Measurements from ENCODE around the gene SLC35G2.
"Not testable (repeated sequence)": the region's sequence is repeated elsewhere in the genome, so short reads cannot be mapped to it uniquely, and the experiment has no call there.

Gene SLC35G2

GRCh38 chr3:136835089-136835812, 16.3 kb downstream of the SLC35G2 start:
- FAIRE-seq (no peak), DNase-seq (ENCODE audit: low spot score) (no peak)

- DNase-seq (ENCODE audit: low spot score) (no peak), FAIRE-seq (no peak)
These were observed 17.0 kb downstream of the SLC35G2 start for GRCh38 chr3:136835813-136836510.

GRCh38 chr3:136836511-136837156, 17.7 kb downstream of the SLC35G2 start:
- no peak for FAIRE-seq
- DNase-seq (ENCODE audit: low spot score), result no peak

DNA sequence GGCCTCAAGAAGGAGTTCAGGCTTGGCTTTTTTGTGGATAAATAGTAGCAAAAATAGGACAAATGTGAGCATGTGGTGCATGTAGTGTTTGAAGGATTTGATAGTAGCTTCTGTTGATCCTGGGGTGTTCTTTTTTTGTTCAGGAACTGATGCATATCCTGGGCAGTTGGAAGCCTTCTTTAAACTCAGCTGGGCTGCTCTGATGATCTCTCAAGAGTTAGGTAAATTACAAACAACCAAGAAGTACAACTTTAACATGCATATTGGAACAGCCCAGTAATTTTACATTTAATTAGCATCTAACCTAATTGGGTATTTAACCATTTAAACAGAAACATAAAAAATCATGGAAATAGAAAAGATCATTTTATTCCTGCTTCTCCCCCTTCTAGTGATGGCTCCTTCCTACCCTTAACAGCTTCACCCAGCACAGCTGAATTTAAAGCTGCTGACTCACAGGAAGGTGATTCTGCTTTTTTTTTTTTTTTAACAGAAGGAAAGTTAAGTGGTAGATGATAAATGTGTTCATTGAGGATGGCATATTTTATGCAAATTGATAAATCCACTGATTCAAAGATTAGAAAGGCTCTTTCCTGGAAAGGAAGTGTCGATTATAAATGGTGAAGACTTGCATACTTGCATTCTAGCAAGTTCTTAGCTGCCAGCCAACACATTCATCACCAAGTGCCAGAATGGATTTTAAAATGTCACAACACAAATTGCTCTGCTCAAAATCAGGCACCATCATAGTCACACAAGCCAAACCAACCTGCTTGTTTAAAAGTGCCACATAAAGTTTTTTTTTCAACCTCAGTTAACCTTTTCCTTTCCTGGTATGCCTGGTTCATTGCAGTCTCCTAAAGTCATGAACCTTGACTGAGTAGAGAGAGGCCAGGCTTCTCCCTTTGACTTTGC, 20.0 kb downstream of the SLC35G2 start:
- FAIRE-seq, result peak; percentile 87
- DNase-seq (ENCODE audit: low spot score), result peak; percentile 36

DNA sequence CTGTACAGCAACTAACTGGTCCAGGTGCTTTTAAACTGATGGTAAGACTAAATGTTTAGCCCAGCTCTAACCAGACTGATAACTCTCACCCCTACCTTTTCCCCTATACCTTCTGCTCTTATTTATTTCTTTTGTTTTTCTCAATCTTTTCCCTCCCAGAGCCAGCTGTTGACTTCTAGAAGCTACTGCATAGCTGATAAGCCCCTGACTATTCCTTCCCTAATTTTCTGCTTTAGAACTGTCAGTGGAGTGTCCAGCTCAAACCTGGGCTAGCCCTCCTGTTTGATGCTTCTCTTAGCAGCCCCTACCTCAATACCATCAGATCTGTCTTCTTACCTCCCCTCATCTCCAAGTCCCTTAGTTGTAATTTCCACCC, 20.6 kb downstream of the SLC35G2 start:
- no peak for FAIRE-seq
- DNase-seq (ENCODE audit: low spot score), result no peak

DNA sequence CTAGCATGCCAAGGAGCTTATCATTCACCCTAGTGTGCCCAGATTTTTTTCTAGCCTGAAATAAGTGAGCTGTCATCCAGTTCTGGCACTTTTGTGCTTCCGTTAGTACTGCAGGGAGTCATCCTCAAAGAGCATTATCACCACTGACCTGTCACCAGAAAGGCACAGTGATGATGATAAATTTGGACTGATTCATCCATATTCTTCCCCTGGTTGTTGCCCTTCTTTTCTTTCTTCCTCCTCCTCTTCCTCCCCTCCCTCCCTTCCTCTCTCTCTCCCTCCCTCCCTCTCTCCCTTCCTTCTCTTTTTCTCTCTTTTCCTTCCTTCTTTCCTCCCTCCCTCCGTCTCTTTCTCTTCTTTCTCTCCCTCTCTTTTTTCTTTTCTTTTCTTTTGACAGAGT, 21.3 kb downstream of the SLC35G2 start:
- no peak for FAIRE-seq
- DNase-seq (ENCODE audit: low spot score), result peak; percentile 53

DNA sequence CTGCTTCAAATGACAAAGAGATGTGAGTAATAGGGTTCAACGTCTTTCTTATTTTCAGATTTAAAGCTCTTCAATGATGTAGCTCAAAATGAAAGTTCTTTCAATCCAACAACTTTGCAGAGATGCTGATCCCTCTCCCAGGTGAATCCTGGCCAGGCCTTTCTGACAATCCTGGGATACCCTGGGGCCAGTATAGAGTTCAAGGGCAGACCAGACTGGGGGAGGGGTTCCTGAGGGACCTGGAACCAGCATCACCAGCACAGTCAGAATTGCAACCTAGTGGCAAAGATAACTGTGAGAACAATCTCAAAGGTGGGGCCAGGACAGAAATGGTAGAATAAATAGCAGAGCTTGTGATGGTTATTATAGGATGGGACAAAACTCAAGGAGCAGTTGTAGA, 23.4 kb downstream of the SLC35G2 start:
- FAIRE-seq, result no peak
- no peak for DNase-seq (ENCODE audit: low spot score)

DNA sequence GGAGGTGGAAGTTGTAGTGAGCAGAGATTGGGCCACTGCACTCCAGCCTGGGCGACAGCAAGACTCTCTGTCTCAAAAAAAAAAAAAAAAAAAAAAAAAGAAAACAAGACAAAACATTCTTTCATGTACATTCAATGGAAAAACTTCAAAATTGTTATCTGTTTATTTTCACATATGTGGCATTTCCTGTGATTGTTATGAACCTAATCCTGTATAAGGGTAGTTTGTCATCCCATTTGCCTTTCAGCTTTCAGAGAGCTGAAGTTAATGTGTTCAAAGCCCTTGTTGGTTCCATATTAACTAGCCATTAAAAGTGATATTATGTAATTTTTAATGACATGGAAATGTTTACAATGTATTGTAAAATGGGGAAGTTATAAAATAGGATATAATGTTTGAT, 25.8 kb downstream of the SLC35G2 start:
- FAIRE-seq (no peak), DNase-seq (ENCODE audit: low spot score) (no peak)

GRCh38 chr3:136852180-136852579, 33.3 kb downstream of the SLC35G2 start:
- DNase-seq (ENCODE audit: low spot score), result no peak
- FAIRE-seq, result no peak

DNA sequence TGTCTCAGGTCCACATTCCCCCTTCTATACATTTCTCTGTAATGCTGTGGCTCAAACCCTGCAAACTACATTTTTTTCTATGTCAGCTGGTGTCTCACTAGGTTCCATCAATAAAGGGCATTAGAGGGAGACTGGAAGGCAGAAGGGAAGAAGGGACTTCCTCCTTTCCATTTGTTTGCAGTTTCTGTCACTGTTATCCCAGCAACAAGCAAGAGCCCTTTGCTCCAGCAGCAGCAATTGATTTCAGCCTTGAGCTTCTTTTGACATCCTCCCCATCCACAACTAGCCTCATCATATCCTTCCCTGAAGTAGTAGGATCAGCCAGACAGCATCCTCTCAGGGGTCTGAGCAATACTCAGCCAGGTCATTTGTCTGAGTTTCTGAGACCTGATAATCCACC, 37.7 kb downstream of the SLC35G2 start:
- no peak for FAIRE-seq
- no peak for DNase-seq (ENCODE audit: low spot score)

DNA sequence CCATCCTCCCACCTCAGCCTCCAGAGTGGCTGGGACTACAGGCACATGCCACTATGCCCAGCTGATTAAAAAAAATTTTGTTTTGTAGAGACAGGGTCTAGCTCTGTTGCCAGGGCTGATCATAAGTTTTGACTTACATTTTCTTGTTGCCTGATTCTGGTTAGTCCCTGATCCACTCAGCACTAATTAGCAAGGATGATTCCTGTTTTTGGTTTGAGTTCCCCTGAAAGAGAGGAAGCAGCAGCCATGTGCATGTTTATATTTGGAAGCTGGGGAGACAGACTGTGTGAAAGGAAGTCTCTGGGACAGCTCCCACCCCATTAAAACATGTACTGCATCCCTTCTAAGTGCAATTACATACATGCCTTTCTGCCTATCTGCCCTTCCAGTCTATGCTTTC, 39.5 kb downstream of the SLC35G2 start:
- no peak for DNase-seq (ENCODE audit: low spot score)
- no peak for FAIRE-seq

DNA sequence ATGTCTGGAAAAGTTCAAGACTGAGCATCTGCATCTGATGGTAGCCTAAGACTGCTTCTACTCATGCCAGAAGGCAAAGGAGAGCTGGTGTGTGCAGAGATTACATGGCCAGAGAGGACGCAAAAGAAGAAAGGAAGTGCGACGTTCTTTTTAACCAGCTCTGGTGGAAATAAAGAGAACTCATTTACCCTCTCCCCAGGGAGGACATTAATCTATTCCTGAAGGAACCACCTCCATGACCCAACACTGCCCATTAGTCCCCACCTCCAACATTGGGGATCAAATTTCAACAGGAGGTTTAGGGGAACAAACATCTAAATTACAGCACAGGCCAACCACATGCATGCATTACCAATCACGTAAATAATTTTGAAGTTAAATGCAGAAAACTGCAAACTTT, 41.6 kb downstream of the SLC35G2 start:
- DNase-seq (ENCODE audit: low spot score), result no peak
- no peak for FAIRE-seq

- peak; percentile 95 for DNase-seq (ENCODE audit: low spot score)
- peak; percentile 81 for FAIRE-seq
These were observed 43.1 kb downstream of the SLC35G2 start, which contains the start of gene NCK1 for GRCh38 chr3:136861890-136862616. Gene NCK1 (plus strand): TSS chr3:136862208. CDS start chr3:136928002, 65,794 bp downstream.

DNA sequence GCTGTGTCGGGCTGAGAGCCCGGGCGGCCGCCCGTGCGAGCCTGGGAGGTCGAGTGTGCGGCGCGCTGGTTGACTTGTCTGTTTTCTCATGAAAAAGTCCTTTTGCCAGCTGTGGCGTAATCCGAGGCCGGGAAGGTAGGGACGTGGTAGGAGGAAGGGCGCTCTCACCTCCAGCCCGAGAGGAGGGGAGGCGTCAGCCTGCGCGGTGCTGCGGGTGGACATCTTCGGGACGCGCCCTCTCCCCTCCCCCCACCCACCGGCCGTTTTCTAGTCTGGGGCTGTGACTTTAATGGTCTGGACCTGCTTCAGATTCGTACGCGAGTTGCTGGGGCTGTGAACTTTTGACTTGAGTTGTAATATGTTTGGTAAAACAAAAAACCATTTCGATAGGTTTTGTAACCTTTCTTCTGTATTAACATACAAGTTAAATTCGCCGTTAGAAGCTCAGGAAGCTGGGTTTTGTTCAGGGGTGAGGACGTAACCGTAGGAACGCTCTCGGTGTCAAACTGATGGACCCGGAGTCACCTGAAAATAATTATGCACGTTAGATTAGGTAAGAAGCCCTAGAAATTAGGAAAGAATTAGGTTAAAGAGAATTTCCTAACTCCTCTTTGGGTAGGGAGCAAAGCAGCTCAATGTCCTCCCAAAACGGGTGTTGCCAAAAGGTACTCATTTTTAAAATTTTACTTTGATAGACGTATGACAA, 43.8 kb downstream of the SLC35G2 start:
- no peak for FAIRE-seq
- DNase-seq (ENCODE audit: low spot score), result peak; percentile 47

- DNase-seq (ENCODE audit: low spot score) (no peak), FAIRE-seq (no peak)
These were observed 50.4 kb downstream of the SLC35G2 start for GRCh38 chr3:136869282-136869681.

DNA sequence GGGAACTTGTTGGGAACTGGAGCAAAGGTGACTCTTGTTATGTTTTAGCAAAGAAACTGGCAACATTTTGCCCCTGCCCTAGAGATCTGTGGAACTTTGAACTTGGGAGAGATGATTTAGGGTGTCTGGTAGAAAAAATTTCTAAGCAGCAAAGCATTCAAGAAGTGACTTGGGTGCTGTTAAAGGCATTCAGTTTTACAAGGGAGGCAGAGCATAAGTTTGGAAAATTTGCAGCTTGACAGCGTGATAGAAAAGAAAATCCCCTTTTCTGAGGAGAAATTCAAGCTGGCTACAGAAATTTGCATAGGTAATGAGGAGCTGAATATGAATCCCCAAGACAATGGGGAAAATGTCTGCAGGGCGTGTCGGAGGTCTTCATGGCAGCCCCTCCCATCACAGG, 53.3 kb downstream of the SLC35G2 start:
- not testable (repeated sequence) for DNase-seq (ENCODE audit: low spot score); FAIRE-seq

GRCh38 chr3:136879510-136879909, 60.6 kb downstream of the SLC35G2 start:
- not testable (repeated sequence) for DNase-seq (ENCODE audit: low spot score); FAIRE-seq

DNA sequence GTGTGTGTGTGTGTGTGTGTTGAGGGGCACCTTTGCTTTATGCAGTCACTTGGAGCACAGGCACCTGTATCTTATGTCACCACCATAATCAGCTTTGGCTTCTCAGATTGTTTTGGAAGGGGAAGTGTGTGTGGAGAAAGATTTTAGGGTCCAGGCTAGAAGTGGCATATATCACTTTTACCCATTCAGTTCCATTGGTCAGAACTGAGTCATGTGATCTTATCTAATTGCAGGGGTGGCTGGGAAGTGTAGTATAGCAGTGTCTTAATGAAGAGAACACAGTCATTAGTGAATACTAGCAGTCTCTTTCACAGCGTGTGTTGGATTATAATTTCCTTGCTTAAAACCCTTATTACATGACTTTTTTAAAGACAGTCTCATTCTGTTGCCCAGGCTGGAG, 63.6 kb downstream of the SLC35G2 start:
- no peak for DNase-seq (ENCODE audit: low spot score)
- FAIRE-seq, result no peak

- FAIRE-seq (no peak), DNase-seq (ENCODE audit: low spot score) (no peak)
These were observed 65.2 kb downstream of the SLC35G2 start for GRCh38 chr3:136883967-136884720.
